Sigmoid colon (tissue), 7 donors: ENCODE results near the gene MYL12B. TPM values are rescaled to one million over a fixed set of nuclear protein-coding genes. Genes with fewer than 3 reads are reported as not detected.

ENCODE experiments used
- DNase-seq: peaks from one replicate; pipeline ENCODE4 v3.0.0-alpha.2; 2019
- H3K27ac ChIP-seq, 4 donors: fragments of 200-600 bp; sonication (generic); one replicate each; pipeline ENCODE4 v1.5.1; 2016 to 2019; ENCODE audit warnings: mild to moderate bottlenecking in 1 of 4
- H3K27me3 ChIP-seq, 3 donors: fragments of 200-600 bp; sonication (generic); one replicate each; pipeline ENCODE4 v1.5.1; 2019; ENCODE audit warnings: mild to moderate bottlenecking in 1 of 3
- H3K36me3 ChIP-seq, 4 donors: fragments of 200-600 bp; sonication (generic); one replicate each; pipeline ENCODE4 v1.5.1; 2016 to 2019
- H3K4me1 ChIP-seq, 4 donors: fragments of 200-600 bp; sonication (generic); one replicate each; pipeline ENCODE4 v1.5.1; 2017 to 2019
- H3K4me3 ChIP-seq, 4 donors: fragments of 200-600 bp; sonication (generic); one replicate each; pipeline ENCODE4 v1.5.1; 2017 to 2019; ENCODE audit warnings: mild to moderate bottlenecking in 2 of 4, moderate library complexity in 1 of 4
- H3K9me3 ChIP-seq, 4 donors: fragments of 200-600 bp in 3 of 4; sonication (generic) in 3 of 4; one replicate each; pipeline versions ENCODE4 v1.5.1 to v1.6.1; 2013 to 2019
- CTCF ChIP-seq, 4 experiments: fragments of 450-650 bp in 3 of 4; fragments of 200-600 bp in 1 of 4; IDR thresholded peaks; one replicate each; pipeline ENCODE4 v1.5.1; 2016 to 2019; ENCODE audit warnings: antibody characterized with exemption in 4 of 4, mild to moderate bottlenecking in 3 of 4, moderate library complexity in 2 of 4
- EP300 ChIP-seq, 4 donors: sonication (generic); formaldehyde crosslinking; IDR thresholded peaks; one replicate each; pipeline ENCODE4 v1.6.1; 2017; ENCODE audit warnings: antibody characterized with exemption in 4 of 4
- POLR2A ChIP-seq, 2 donors: fragments of 450-650 bp; IDR thresholded peaks; one replicate each; pipeline ENCODE4 v1.6.1; 2016; ENCODE audit warnings: antibody characterized with exemption in 2 of 2, mild to moderate bottlenecking in 2 of 2, moderate library complexity in 2 of 2
- POLR2AphosphoS5 ChIP-seq, 4 donors: sonication (generic); formaldehyde crosslinking; IDR thresholded peaks; one replicate each; pipeline ENCODE4 v1.6.1; 2017; ENCODE audit warnings: antibody characterized with exemption in 4 of 4
- WGBS, 2 donors: extraction: QIAGEN DNeasy Blood & Tissue Kit; methylation state at CpG; one replicate each; pipeline ENCODE4 v1.1.7; 2013; 5-methylcytosine and 5-hydroxymethylcytosine counted together
- intact Hi-C: fragments of 100-400 bp; cut with DNase I; formaldehyde crosslinking; loops from one replicate; pipeline ENCODE4 v1.15.1; 2023
- polyA plus RNA-seq, 3 donors: library from polyadenylated mRNA; stranded (reverse); fragments of 200-250 nt; gene quantifications; one replicate each; pipeline ENCODE4 v1.2.3, GENCODE V29; 2013
- total RNA-seq, 4 donors: library from RNA; depleted of rRNA; stranded (reverse); fragments of >200 nt; gene quantifications; one replicate each; pipeline ENCODE4 v1.1.0, GENCODE V29; 2016
- donor health status: healthy with polysubstance abuse.
- donor health status: Bipolar disorder and iron deficiency.
- donor health status: healthy.

MYL12B gene
- total and polyA plus RNA-seq, 7 donors, result 155 to 1,674 (median 227) TPM

DNA sequence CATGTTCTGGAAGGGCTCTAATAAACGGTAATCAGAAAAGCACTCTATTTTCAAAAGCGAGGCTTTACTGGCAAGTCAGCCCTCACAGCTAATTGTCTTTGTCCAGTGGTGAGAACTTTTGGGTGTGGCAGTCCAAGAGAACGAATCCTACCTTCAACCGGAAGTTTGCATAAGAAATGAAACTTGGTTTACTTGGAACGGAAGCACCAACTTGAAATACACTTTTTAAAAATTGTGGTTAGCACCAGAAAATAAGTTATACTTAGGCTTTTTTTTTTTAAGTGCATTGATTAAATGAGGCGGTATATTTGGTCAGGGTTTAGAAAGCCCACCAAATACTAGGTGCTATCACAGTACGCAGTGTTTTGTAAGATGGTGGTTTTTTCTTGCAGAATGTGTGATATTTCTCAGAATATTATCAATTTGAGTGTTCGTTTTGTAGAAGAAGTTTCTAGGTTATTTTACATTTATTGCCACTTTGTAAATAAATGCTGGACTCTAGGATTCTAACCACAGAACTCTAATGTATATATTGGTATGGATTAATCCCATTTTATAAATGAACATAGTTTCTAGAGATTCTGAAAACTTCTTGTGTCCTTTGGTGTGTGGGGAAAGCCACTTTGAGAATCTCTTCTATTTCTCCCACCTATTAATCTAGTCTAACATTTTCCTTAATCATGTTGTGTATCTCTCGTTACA lies 13.1 kb upstream of the MYL12B start:
- Histone ChIP-seq H3K27me3 (no peaks in the 10 kb centered on the region), H3K4me1 (peaks cover 0 to 62% (median 49%) of the 10 kb centered on the region in 4 donors), H3K36me3 (peaks cover 4 to 12% (median 5%) of the 10 kb centered on the region in 4 donors), H3K27ac (peak overlapping the region; percentile 100), H3K9me3 (no peaks in the 10 kb centered on the region), H3K4me3 (peak overlapping the region; percentile 98 to 100 (median 99))
- TF ChIP-seq POLR2AphosphoS5 (IDR thresholded peaks at IDR 0.05) (peak in 2 of 4 donors; percentile 20 to 42), EP300 (IDR thresholded peaks at IDR 0.05) (no peak), CTCF (IDR thresholded peaks at IDR 0.05) (no peak), POLR2A (IDR thresholded peaks at IDR 0.05) (peak in 1 of 2 donors; percentile 13)
- intact Hi-C loops, result loop anchor here (5.0 kb wide), 4 partner anchors 77 to 592 kb away; partner anchors contain the start of genes LPIN2 and SMCHD1
- no peak for DNase-seq
- WGBS, 2 donors, result 9 to 10% methylated on average over 9 of the region's 9 CpGs

- peaks cover 17 to 29% (median 22%) of the 10 kb centered on the region in 4 donors for H3K36me3 ChIP-seq
- peak overlapping the region; percentile 43 to 100 (median 100) for H3K27ac ChIP-seq
- intact Hi-C loops, result no loop called here
- 41 to 44% methylated on average over 6 of the region's 6 CpGs for WGBS, 2 donors
- peaks cover 0 to 58% (median 46%) of the 10 kb centered on the region in 4 donors for H3K4me1 ChIP-seq
- H3K9me3 ChIP-seq, result no peaks in the 10 kb centered on the region
- no peaks in the 10 kb centered on the region for H3K27me3 ChIP-seq
- no peak overlapping the region for H3K4me3 ChIP-seq
- no peak for DNase-seq
- no peak for TF ChIP-seq POLR2AphosphoS5 (IDR thresholded peaks at IDR 0.05)
- no peak for TF ChIP-seq POLR2A (IDR thresholded peaks at IDR 0.05)
- no peak for TF ChIP-seq EP300 (IDR thresholded peaks at IDR 0.05)
- TF ChIP-seq CTCF (IDR thresholded peaks at IDR 0.05), result no peak
Observed at GRCh38 chr18:3250237-3251107, 11.5 kb upstream of the MYL12B start.

GRCh38 chr18:3251249-3251962 lies 10.5 kb upstream of the MYL12B start:
- intact Hi-C loops, result no loop called here
- H3K4me3 ChIP-seq, result no peak overlapping the region
- peak overlapping the region; percentile 35 to 100 (median 100) for H3K27ac ChIP-seq
- 73 to 80% methylated on average over 8 of the region's 8 CpGs for WGBS, 2 donors
- peaks cover 0 to 61% (median 46%) of the 10 kb centered on the region in 4 donors for H3K4me1 ChIP-seq
- H3K9me3 ChIP-seq, result no peaks in the 10 kb centered on the region
- DNase-seq, result no peak
- no peaks in the 10 kb centered on the region for H3K27me3 ChIP-seq
- TF ChIP-seq POLR2AphosphoS5 (IDR thresholded peaks at IDR 0.05), result no peak
- TF ChIP-seq CTCF (IDR thresholded peaks at IDR 0.05), result no peak
- no peak for TF ChIP-seq EP300 (IDR thresholded peaks at IDR 0.05)
- TF ChIP-seq POLR2A (IDR thresholded peaks at IDR 0.05), result no peak
- H3K36me3 ChIP-seq, result peaks cover 25 to 38% (median 27%) of the 10 kb centered on the region in 4 donors

GRCh38 chr18:3251963-3252277 lies 10.0 kb upstream of the MYL12B start:
- peak overlapping the region in 3 of 4 donors; percentile 100 for H3K27ac ChIP-seq
- peaks cover 25 to 43% (median 30%) of the 10 kb centered on the region in 4 donors for H3K36me3 ChIP-seq
- intact Hi-C loops, result no loop called here
- H3K27me3 ChIP-seq, result no peaks in the 10 kb centered on the region
- 68 to 83% methylated on average over 3 of the region's 3 CpGs for WGBS, 2 donors
- peaks cover 0 to 66% (median 50%) of the 10 kb centered on the region in 4 donors for H3K4me1 ChIP-seq
- no peak overlapping the region for H3K4me3 ChIP-seq
- no peak for DNase-seq
- TF ChIP-seq POLR2AphosphoS5 (IDR thresholded peaks at IDR 0.05) (no peak), POLR2A (IDR thresholded peaks at IDR 0.05) (no peak), EP300 (IDR thresholded peaks at IDR 0.05) (no peak), CTCF (IDR thresholded peaks at IDR 0.05) (no peak)
- no peaks in the 10 kb centered on the region for H3K9me3 ChIP-seq
